HG02571 (cell line): ENCODE results near the gene DMD.

Experiments used
- ATAC-seq: cut with Tn5 transposase; IDR thresholded peaks from one replicate; pipeline ENCODE4 v1.9.1; 2021; ENCODE audit warnings: mild to moderate bottlenecking, moderate library complexity; ENCODE audit not compliant: unreplicated experiment

The DMD gene

GRCh38 chrX:31219174-31219573 is 1992.2 kb downstream of the DMD start:
- no peak for ATAC-seq

GRCh38 chrX:31217084-31217483 is 1994.3 kb downstream of the DMD start:
- ATAC-seq, result no peak

DNA sequence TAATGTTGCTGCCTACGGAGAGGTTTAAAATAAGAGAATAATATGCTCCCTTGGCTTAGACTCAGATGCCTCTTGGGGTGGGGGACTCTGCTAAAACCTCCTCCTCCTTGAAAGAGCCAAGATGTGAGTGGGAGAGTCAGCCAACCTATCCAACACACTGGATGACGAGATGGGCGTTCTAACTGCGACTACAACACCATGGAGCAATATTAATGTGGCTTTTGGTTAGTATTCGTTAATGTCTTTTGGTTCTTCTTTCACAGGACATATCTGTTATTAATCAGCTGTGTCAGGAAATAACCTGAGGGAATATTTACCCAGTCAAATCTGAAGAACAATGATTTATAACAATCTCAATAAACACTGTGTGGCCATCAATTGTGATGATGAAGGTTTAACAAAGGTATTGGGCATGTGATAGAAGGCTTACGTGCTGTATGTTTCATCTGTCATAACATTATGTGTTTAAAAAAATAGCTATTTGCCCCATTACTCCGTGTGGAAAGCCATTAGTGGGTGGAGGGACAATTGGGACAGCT is 1996.0 kb downstream of the DMD start:
- no peak for ATAC-seq

DNA sequence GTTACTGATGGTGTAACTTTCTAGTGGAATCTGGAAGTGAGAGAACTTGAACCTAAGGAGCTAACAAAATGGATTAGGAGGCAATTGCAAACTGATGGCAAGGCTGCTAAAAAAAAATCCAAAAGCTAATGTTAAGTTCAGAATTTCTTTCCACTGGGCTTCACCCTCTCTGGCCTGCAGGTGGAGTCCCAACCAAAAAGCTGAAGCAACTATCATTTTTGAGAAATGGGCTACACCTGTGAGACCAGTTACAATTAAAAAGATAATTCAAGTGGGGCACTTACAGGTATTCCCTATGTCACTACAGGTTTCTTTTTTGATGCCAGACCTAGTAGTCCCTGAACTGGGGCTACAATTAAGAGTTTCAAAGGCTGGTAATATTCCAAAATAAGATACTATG is 1997.4 kb downstream of the DMD start:
- peak; percentile 47 for ATAC-seq

DNA sequence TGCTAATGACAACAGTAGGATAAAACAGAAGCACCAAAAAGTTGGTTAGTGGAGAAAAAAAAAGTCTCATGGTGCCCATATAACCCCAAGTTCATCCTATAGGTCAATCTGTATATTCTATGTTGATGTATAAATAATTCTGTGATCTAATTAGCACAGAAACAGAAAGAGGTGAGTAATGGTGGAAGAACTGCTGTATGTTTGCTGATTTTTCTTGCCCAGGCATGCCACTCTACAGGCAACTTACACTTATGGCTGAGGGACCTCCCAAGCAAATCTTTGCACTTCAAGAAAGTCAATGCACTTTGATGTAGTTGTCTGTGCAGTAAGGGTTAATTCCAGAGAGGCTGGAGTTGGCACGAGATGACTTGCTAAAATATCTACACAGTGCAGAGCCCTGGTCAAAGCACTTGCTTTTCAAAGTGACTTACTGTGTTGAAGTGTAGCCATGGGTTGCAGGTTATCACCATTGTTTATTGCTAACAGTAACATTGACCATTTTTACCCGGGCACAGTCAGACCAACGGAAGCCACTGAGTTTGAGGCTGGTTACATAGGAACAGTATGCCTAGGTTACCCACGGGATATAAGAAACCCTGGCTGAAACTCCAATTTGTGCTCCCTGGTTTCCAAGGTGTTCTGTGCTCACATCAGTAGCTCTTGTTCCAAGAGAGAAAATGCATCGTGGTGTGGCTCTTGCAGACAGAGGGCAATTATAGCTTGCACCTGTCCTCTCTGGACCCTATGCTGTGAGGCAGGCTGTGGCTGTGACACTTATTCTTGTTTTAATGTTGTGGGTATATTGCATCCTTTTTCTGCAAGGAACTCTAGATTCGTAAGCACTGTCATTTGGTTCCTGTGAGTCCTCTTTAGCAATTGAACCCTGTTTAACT is 1998.2 kb downstream of the DMD start:
- no peak for ATAC-seq

- ATAC-seq, result no peak
These were observed 2002.2 kb downstream of the DMD start for GRCh38 chrX:31209005-31209628.

- no peak for ATAC-seq
These were observed 2009.8 kb downstream of the DMD start for GRCh38 chrX:31201503-31201902.

DNA sequence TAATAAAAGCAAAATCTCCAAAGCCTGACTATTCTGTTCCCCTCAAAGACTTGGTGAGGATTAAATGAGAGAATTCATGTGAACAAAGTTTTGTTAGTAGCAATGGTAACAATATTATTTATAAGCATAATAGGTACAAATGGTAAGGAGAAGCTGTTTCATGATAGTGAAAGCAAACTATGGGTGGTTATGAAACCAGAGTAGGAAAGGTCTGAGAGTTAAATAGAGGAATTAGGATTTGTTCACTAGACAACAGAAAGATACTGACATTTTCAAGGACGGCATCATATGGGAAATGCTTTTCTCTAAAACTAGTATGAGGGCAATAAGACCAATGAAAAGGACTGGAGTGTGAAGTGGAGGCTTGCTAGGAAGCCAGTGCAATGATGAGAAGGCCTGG is 2010.9 kb downstream of the DMD start:
- ATAC-seq, result no peak

- ATAC-seq, result no peak
These were observed 2011.6 kb downstream of the DMD start for GRCh38 chrX:31199840-31200114.

DNA sequence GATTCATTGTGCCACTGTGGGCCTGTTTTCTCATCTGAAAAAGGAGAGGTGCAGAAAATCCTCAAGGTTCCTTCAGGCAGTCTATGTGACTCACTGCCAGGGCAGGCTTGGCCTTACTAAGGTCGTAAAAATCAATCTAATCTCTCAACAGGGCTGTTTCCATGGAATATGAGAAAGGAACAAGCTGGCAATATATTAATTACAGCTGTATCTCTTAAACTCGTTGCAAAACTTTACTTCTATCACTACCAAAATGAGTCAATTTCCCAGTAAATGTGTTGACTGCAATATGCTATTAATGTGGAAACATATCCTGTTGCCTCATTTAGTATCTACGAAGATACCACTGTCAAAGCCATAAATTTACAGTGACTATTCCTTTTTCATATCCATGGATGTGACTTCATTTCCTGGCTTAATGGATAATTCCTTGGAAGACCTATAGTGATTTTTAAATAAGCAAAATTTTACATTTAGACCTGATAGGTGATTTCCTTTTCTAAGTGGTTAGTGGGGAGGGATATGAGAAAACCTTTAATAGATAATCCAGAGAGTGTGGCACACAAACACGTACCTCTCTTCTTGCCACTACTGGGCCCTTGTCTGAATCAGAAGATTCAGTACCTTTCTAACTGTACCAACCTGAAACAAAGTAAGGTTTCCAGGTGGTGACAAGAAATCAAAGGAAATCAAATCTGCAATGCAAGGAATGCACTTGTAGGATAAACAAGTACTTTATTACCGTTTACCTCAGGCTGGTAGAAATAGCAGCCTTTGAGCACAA is 2012.1 kb downstream of the DMD start:
- ATAC-seq, result no peak

DNA sequence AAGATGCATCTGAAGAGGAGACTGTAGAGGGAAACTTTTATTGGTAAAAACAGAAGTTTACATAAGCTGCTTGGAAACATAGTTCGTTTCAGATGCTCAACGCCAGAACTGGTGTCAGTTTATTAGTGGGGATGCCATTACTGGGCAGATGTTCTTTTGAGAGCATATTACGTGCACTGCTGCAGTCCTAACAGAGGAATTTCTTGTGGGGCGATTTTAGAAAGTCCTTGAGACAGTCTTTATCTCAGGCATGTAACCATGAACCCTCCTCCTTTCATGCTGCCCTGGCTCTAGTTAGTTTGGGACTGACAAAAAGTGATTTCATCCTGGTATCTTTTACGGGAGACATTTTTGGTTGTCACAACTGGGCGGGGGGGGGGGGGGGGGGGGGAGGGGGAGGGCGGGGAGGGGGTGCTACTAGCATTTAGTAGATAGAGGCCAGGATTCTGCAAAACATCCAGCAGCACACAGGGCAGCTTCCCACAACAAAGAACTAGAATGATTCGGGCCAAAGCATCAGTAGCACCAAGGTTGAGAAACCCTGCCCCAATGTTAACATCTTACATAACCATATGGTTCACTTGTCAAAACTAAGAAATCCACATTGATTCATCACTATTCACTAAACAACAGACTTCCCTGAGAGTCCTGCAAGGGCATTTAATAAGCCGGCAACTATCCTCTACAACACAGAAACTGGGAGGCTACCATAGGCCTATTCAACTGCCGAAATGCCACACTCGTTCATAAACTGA is 2021.0 kb downstream of the DMD start:
- ATAC-seq, result no peak

DNA sequence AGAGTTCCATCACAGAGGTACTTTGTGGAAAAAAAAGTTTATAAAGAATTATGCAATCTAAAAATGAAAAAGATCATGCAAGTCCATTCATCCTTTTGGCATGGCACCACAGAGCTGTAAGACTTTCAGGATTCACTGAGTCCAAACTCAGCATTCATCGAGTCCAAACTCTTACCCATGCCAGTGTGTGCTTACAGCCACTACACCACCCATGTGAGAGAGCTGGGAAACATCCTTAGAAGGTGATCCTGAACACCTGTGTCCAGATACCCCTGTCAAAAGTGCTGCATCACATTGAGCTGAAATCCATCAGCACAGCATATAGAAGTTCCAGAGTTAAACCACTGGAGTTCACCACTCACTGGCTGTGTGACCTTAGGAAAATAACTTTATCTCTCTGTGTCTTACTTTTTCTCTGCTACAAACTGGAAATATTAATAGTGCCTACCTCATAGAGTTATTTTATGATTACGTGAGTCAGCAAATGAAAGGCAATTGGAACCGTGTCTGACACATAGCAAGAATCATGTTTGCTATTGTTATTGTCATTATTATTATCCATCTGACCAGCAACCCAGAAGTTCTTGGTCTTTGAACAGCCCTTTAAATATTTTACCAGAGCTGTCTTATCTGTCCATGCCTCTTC is 2024.5 kb downstream of the DMD start:
- ATAC-seq, result no peak

DNA sequence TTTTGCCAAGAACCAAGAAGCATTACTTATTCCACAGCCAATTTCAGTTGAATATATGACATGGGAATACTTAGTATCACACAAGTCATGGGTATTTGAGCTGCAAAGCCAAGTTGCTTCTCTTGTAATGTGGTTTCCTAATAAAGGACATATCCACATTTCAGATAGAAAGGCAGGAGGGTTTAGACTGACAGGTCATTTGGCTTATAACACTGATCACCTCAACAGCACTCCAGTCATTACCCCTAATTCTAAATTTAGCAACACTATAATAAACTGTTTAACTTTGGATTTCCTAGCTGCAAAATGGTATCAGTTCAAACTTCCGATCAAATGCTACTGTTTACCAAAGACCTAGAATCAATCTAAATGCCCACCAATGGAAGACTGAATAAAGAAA is 2025.5 kb downstream of the DMD start:
- ATAC-seq, result no peak

DNA sequence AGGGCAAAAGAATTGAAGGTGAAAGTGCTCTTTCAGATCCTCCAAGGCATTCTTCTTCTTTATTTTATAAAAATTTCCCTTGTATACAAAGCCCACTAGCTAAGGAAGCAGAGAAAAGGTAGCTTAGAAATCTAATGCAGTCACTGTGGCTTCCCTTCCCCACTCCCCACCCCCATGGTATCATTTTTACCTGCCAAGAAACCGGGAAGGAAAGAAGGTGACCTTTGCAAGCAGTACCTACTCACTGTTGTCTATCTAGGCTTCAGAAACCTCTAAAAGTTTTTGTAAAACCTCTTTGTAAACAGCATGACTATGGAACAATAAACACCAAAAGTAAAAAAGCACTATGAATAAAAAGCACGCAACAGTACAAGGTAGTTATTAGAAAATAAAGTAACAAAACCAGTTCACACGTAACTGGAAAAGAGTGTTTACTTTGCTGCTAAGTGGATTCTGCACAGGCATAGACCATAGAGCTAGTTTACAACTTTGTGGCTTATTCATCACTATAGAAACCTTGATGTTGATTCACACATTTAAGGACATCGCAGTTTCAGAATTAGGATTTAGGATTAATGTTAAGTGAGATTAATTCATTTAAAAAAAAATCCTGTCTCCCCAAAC is 2029.9 kb downstream of the DMD start:
- no peak for ATAC-seq

DNA sequence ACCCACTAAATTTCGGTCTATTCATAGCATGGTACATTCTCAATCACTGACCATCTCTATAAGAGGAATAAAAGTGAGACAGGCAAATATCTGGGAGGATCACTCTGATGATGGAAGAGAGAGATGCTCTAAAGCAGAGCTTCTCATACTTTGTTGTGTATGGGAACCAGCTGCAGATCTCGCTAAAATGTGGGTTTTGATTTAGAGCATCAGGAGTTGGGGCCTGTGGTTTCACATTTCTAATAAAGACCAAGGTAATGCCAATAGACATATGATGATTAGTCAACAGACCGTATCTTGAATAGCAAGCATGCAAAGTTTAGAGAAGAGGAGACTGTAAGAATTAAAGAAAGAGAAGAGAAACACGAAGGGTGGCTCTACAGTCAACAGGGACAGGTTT is 2032.1 kb downstream of the DMD start:
- no peak for ATAC-seq

DNA sequence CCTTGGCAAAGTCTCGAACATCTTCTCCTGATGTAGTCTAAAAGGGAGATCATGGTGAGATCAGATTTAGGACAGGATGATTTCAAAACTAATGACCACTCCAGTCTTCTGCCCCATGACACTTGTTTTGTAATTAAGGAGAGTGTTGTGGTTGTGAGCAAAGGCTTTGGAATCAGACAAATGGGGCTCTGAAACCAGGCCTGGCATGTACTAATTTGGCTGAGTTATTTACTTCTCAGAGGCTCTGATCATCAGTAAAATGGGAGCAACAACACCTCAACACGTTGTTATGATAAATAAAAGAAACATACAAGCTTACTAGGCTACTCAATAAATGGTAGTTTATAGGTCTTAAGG is 2032.6 kb downstream of the DMD start:
- ATAC-seq, result no peak

GRCh38 chrX:31178064-31178768 is 2033.1 kb downstream of the DMD start:
- no peak for ATAC-seq

- ATAC-seq, result no peak
These were observed 2040.6 kb downstream of the DMD start for GRCh38 chrX:31170792-31171191.

DNA sequence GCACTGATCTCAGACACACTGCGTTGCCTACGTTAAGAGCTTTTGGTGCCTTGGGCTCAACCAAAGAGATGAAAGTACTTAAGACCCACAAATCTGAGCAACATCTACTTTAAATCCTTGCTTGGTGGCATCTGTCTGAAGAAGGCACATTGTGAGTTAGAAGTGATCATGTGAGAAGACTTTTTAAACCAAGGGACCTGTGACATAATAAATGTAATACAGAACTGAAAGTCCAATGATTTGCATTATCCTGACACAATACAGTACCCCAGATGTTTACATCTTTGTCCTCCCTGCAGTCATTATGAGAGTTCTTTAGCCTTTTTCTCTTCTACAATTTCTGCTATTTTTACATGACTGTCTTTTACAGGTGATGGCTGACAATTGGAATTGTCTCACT is 2042.8 kb downstream of the DMD start:
- ATAC-seq, result peak; percentile 97
